SIG-M5 treated with dmso at 0.1 percent for 504 hours (cell line): ENCODE data around the gene ITPRIP.

Experiments used
- DNase-seq: peaks from one replicate; lab custom pipeline; 2025; ENCODE audit not compliant: unreplicated experiment; lab: John Stamatoyannopoulos, UW

The ITPRIP gene

DNA sequence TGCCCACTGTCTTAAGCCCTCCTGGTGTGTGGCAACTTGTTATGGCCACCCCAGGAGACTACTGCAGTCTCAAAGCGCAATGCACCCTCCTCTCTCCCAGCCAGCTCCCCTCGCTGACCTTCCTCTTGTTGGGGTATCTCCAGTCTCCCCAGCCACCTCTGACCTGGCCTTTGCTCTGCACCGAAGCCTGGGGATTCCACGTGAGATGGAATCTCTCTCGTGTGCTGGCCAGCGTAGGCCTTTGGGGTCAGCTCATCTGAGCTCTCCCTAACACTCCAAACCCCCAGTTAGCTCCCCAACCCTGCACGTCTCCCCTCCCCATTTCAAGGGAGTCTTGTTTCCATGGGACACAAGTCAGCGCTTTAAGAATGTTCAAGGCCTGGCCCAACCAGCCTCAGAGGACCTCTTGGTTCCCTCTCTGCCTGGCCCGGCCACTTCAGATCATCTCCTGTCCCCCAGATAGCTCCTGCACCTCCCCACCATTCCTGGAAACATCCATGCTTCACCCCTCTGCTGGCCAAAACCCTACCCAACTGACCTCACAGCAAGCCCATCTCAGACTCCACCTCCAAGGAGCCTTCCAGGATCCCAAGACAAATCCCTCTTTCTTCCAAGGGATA lies 11.2 kb downstream of the ITPRIP start:
- DNase-seq: no peak

DNA sequence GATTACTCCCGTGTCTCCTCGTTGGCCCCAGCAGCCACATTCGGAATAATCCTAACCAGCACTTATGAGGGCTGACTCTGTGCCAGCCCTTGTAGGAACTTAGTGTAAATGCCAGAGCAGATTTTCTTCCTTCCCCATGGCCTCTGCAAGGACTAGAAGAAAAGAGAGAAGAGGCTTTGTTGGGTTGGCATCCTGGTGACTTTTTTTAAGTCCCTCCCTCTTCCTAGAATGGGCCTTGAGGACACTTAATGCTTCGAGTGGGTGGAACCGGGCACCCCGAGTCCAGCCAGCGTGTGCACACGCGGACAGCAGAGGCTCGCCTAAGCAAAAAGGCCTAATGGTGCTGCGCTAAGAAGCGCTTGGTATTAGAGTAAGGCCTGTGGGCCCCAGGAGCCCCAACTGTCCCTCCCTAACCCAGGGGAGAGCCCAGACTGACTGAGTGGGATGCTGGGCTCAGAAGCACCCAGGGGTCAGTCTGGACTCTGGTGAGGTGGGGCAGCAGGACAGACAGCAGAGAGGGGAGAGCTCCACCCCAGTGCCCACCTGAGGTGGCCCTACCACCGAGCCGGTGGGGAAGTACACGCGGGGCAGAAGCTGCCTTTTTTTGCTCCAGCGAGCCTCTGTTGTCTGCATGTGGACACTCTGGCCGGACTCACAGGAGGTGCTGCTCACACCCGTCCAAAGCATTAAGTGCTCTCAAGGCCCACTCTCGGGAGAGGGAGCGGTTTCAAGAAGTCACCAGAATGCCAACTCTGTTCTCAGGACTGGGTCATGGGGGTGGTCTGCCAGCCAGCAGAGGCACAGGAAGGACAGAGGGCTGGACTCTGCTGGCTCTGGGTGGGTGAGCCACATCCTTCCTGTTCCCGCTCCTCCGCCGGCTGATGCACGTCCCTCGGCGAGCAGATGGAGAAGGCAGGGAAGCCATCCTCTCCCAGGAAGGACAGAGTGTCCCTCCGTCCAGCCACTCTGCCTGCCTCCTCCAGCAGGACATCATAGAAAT lies 12.5 kb downstream of the ITPRIP start:
- no peak for DNase-seq

DNA sequence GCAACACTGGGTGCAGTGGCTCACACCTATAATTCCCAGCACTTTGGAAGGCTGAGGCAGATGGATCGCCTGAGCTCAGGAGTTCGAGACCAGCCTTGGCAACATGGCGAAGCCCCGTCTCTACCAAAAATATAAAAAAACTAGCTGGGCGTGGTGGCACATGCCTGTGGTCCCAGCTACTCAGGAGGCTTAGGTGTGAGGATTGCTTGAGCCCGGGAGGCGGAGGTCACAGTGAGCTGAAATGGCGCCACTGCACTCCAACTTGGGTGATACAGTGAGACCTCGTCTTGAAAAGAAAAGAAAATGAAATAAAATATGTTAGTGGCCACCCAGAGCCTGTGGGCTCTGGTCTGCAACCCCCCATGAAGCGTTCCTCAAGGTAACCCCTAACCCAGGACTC lies 13.3 kb downstream of the ITPRIP start:
- DNase-seq: no peak

- peak; percentile 85 for DNase-seq
These were observed 14.0 kb downstream of the ITPRIP start for GRCh38 chr10:104324221-104324686.

DNA sequence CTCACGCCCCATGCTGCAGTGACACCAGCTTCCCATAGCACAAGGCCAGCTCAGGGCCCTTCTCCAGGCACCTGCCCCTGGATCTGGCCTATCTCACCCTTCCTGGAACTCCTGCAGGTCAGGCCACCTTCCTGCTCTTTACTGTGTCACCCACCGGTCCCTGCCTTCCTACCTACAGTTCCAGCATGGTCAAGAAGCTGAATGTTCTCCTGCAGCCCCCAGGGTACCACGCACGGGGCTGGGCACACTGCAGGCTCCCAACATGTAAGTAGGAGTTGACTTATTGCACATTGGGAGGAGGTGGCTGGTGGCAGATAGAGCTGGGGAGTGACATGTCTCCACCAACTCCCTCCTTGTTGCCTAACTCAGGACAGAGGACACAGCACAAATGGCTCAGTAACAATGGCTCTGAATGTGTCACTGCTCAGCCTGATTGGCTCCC lies 14.5 kb downstream of the ITPRIP start:
- peak; percentile 53 for DNase-seq

DNA sequence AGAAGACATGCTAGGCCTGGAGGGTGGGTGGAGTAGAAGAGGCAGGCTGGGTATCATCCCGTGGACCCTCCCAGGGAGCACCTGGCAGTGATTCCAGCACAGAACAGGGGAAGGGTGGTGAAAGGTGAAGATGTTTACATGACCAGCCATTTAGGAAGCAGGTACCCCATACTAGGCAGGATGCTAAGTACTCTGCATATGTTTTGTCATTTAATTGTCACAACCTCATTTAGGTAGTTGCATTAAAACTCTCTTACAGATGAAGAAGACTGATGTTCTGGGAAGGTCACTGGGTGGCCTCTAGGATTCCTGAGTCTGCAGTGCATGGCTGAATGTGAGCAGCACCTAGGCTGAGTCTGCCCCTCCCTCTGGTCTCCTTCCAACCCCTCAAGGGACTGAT lies 15.2 kb downstream of the ITPRIP start:
- DNase-seq: no peak

- DNase-seq: no peak
These were observed 15.9 kb downstream of the ITPRIP start for GRCh38 chr10:104322416-104322782.

- no peak for DNase-seq
These were observed 16.4 kb downstream of the ITPRIP start for GRCh38 chr10:104321725-104322415.

DNA sequence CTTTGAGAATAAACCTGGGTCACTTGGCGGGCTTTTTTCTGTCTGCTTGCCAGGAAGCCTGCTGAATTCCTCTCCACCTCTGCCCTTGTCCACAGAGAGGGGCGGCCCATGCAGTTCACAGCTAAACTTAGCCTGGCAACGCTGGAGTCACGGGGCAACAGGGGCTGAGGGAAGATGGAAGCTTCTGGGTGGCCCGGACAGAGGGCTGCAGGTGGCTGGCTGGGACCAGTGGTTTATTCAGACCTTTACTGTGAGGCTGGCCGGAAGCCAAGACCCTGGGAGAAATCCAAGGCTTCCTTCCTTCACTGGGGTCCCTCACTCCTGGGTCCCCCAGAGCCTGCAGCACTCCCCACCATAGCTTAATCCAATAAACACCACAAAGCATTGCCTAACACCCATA lies 17.0 kb downstream of the ITPRIP start:
- DNase-seq: no peak

DNA sequence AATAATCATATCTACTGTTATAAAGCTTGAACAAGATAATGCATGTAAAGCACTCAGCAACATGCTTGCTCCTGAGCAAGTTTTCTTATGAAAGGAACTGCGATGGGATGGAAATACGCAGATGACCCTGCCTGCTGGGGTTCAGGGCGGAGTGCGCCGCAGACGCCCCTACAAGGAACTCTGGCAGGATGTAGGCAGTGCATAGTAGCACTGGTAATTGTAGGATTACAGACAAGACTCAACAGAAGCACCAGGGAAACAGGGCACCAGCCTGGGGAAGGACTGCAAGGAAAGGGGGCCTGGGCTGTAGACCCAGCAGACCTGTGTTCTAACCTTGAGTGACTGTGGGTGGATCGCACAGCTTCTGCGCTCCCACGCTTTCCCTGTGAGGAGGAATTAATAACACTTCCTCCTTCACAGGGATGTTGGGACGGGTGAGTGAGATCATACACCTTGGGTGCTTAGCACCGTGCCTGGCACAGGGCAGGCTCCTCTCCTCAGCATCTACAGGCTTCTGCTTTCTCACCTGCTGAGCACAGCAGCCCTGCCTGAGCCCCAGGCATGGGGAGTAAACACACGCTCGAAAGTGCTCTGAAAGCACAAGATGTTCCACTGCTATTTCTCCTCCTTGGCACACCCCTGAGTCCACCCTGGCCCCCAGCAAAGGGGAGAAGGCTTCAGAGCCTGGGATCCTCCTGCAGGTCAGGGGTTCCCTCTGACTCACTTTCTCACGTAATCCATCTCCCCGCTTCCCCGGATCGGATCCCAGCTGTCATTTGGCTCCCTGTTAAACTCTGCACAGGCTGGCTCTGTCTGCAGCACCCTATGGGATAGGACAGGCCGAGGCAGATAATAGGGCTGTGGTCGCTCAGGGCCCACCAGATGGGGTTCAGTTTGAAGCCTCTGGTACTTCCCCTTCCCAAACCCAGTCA lies 19.2 kb downstream of the ITPRIP start:
- no peak for DNase-seq

- DNase-seq: no peak
These were observed 19.9 kb downstream of the ITPRIP start for GRCh38 chr10:104318326-104318725.

DNA sequence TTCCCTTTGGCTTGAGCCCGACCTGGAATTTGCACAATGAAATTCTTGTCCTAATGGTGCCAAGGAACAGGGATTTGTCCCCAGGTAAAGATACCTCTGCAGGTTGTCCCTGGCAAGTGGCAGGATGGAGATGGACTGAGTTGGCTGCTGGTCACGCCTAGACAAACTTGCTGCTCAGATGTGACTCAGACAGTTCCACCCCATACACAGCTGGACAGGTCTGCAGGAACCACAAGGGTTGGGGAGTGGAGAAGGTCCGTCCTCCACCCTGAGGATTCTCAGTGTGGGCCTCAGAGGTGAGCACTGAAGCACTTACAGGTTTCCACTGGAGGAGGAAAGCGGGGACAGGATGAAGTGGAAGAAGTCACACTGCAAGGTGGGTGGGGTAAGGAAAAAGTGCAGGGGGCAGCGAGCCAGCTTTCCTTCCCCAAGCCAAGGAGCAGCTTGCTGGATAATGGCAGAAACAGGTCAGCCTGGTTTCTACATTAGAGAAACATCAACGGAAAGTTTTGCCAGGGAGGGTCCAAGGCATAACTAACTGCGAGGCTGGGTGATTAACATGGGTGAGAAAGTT lies 20.5 kb downstream of the ITPRIP start:
- DNase-seq: no peak

- no peak for DNase-seq
These were observed 21.0 kb downstream of the ITPRIP start for GRCh38 chr10:104317269-104317710.

- no peak for DNase-seq
These were observed 21.8 kb downstream of the ITPRIP start for GRCh38 chr10:104316321-104317099.

DNA sequence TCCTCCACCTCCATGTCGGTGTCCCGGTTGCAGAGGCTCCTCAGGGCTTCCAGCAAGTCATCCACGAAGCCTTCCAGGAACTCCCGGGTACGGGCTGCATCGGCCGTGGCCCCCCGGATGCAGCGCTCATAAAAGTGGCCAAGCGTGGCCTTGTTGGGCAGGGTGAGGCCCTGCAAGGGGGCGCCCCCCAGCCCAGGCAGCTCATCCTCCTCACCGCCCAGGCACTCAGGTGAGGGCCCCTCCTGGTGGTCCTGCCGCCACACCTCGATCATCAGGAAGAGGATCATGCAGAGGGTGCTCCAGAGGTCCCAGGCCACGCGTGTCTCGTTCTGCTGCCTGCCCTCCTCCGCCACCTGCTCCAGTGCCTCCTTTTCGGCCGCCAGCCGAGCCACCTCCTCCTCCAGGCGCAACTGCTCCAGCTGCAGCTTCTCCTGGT lies 22.8 kb downstream of the ITPRIP start:
- no peak for DNase-seq

- DNase-seq: no peak
These were observed 23.4 kb downstream of the ITPRIP start for GRCh38 chr10:104314591-104315485.

DNA sequence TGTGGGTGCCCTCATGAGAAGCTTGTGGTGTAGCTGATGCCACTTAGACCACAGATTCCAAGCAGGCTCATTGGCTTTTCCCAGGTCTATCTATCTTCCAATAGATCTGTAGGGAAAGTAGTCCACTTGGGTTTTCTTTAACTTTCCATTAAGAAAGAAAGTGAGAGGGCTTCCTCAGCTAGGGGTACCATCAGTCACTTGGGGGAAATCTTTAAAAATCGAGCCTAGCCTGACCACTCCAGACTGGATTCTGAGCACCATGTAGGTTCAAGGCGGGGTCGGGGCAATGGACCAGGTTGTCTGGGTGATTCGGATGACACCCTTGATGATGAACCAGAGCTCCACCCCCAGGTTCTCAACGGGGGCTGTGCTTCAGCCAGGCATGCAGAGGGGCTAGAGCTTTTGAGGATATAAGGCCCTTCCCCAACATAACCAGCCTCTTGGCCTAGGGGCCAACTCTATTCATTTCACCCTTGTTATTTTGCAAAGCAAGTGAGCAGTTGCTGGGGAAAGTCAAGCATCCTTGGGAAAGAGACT lies 27.0 kb downstream of the ITPRIP start:
- no peak for DNase-seq
